ENCODE data around the gene PITPNC1. TPM values are rescaled to one million over a fixed set of nuclear protein-coding genes. Genes with fewer than 3 reads are reported as not detected.

The PITPNC1 gene
- total and polyA plus RNA-seq, 2 donors (not counting 1 experiment from before 2014, with no cell fraction given) = 5.8 to 7.1 TPM

- H3K4me1 ChIP-seq (ENCODE audit: control insufficient read depth, extremely low read depth, insufficient read depth, low read length) = peaks cover 6% of the 10 kb centered on the region
- H2AFZ ChIP-seq (ENCODE audit: low read length) = no peak overlapping the region
- H3K36me3 ChIP-seq (ENCODE audit: control insufficient read depth, insufficient read depth, low read length) = no peaks in the 10 kb centered on the region
- peak; percentile 70 to 84 for DNase-seq (ENCODE audit: low read depth in 2 of 2)
- no peak overlapping the region for H3K9ac ChIP-seq (ENCODE audit: insufficient read depth, low read length)
- H3K9me3 ChIP-seq (ENCODE audit: control insufficient read depth, insufficient read depth, low read depth, low read length) = no peaks in the 10 kb centered on the region
- H3K4me3 ChIP-seq (replicated peaks in 1 of 4; ENCODE audit: control extremely low read depth in 1 of 4, insufficient read depth in 1 of 4, low read depth in 3 of 4, low read length in 4 of 4) = peak overlapping the region in 2 of 4 experiments; percentile 24 to 35
- peak overlapping the region; percentile 88 for H3K4me2 ChIP-seq (ENCODE audit: extremely low read depth, insufficient read depth, low read length)
- no peak overlapping the region for H3K27ac ChIP-seq (ENCODE audit: insufficient read depth, low read length)
- H3K79me2 ChIP-seq (ENCODE audit: control insufficient read depth, insufficient read depth, low read length) = no peaks in the 10 kb centered on the region
- H3K27me3 ChIP-seq (ENCODE audit: control insufficient read depth, insufficient read depth, low read length) = no peaks in the 10 kb centered on the region
- TF ChIP-seq CTCF (conservative IDR thresholded peaks at IDR 0.05 in 1 of 2, IDR thresholded peaks at IDR 0.05 in 1 of 2; ENCODE audit: low read depth in 1 of 2, low read length in 2 of 2) = no peak
- H4K20me1 ChIP-seq (ENCODE audit: control insufficient read depth, extremely low read depth, insufficient read depth, low read length) = no peaks in the 10 kb centered on the region
These were observed 143.3 kb downstream of the PITPNC1 start for GRCh38 chr17:67520252-67520906.

- no peak overlapping the region for H3K9ac ChIP-seq (ENCODE audit: insufficient read depth, low read length)
- peaks cover 6% of the 10 kb centered on the region for H3K4me1 ChIP-seq (ENCODE audit: control insufficient read depth, extremely low read depth, insufficient read depth, low read length)
- H2AFZ ChIP-seq (ENCODE audit: low read length) = no peak overlapping the region
- H3K27me3 ChIP-seq (ENCODE audit: control insufficient read depth, insufficient read depth, low read length) = no peaks in the 10 kb centered on the region
- H3K4me3 ChIP-seq (replicated peaks in 1 of 4; ENCODE audit: control extremely low read depth in 1 of 4, insufficient read depth in 1 of 4, low read depth in 3 of 4, low read length in 4 of 4) = peak overlapping the region in 1 of 4 experiments; percentile 35
- no peaks in the 10 kb centered on the region for H4K20me1 ChIP-seq (ENCODE audit: control insufficient read depth, extremely low read depth, insufficient read depth, low read length)
- H3K36me3 ChIP-seq (ENCODE audit: control insufficient read depth, insufficient read depth, low read length) = no peaks in the 10 kb centered on the region
- peak overlapping the region; percentile 88 for H3K4me2 ChIP-seq (ENCODE audit: extremely low read depth, insufficient read depth, low read length)
- peak in 1 of 2 donors; percentile 49 for DNase-seq (ENCODE audit: low read depth in 2 of 2)
- no peaks in the 10 kb centered on the region for H3K79me2 ChIP-seq (ENCODE audit: control insufficient read depth, insufficient read depth, low read length)
- no peak overlapping the region for H3K27ac ChIP-seq (ENCODE audit: insufficient read depth, low read length)
- no peak for TF ChIP-seq EZH2 (IDR thresholded peaks at IDR 0.05; ENCODE audit: low read length, missing control alignments)
- TF ChIP-seq CTCF (conservative IDR thresholded peaks at IDR 0.05 in 1 of 2, IDR thresholded peaks at IDR 0.05 in 1 of 2; ENCODE audit: low read depth in 1 of 2, low read length in 2 of 2) = no peak
- no peaks in the 10 kb centered on the region for H3K9me3 ChIP-seq (ENCODE audit: control insufficient read depth, insufficient read depth, low read depth, low read length)
These were observed 144.1 kb downstream of the PITPNC1 start for GRCh38 chr17:67520916-67521774.

GRCh38 chr17:67521775-67522069 lies 144.6 kb downstream of the PITPNC1 start:
- no peak overlapping the region for H3K4me3 ChIP-seq (replicated peaks in 1 of 4; ENCODE audit: control extremely low read depth in 1 of 4, insufficient read depth in 1 of 4, low read depth in 3 of 4, low read length in 4 of 4)
- H3K27ac ChIP-seq (ENCODE audit: insufficient read depth, low read length) = no peak overlapping the region
- TF ChIP-seq EZH2 (IDR thresholded peaks at IDR 0.05; ENCODE audit: low read length, missing control alignments) (no peak), CTCF (conservative IDR thresholded peaks at IDR 0.05 in 1 of 2, IDR thresholded peaks at IDR 0.05 in 1 of 2; ENCODE audit: low read depth in 1 of 2, low read length in 2 of 2) (no peak)
- no peaks in the 10 kb centered on the region for H4K20me1 ChIP-seq (ENCODE audit: control insufficient read depth, extremely low read depth, insufficient read depth, low read length)
- H3K4me2 ChIP-seq (ENCODE audit: extremely low read depth, insufficient read depth, low read length) = no peak overlapping the region
- H3K27me3 ChIP-seq (ENCODE audit: control insufficient read depth, insufficient read depth, low read length) = no peaks in the 10 kb centered on the region
- no peaks in the 10 kb centered on the region for H3K79me2 ChIP-seq (ENCODE audit: control insufficient read depth, insufficient read depth, low read length)
- H3K4me1 ChIP-seq (ENCODE audit: control insufficient read depth, extremely low read depth, insufficient read depth, low read length) = peaks cover 6% of the 10 kb centered on the region
- no peak for DNase-seq (ENCODE audit: low read depth in 2 of 2)
- no peak overlapping the region for H3K9ac ChIP-seq (ENCODE audit: insufficient read depth, low read length)
- H3K9me3 ChIP-seq (ENCODE audit: control insufficient read depth, insufficient read depth, low read depth, low read length) = no peaks in the 10 kb centered on the region
- no peak overlapping the region for H2AFZ ChIP-seq (ENCODE audit: low read length)
- H3K36me3 ChIP-seq (ENCODE audit: control insufficient read depth, insufficient read depth, low read length) = no peaks in the 10 kb centered on the region

All from fibroblast of lung (primary cell).